Mucosa of rectum (tissue), 2 donors: ENCODE results near the gene CD28.
"Not testable (repeated sequence)": the region's sequence is repeated elsewhere in the genome, so short reads cannot be mapped to it uniquely, and the experiment has no call there.

ENCODE experiments used
- H3K27ac ChIP-seq, 2 donors: one replicate each; pipeline ENCODE4 v1.7.0; 2013; ENCODE audit warnings: inconsistent platforms in 2 of 2, low read depth in 2 of 2, low read length in 2 of 2
- H3K27me3 ChIP-seq, 2 donors: one replicate each; pipeline ENCODE4 v1.7.0; 2013; ENCODE audit warnings: low read length in 2 of 2; ENCODE audit not compliant: control insufficient read depth in 2 of 2, insufficient read depth in 2 of 2
- H3K36me3 ChIP-seq, 2 donors: one replicate each; pipeline ENCODE4 v1.7.0; 2013; ENCODE audit warnings: low read length in 2 of 2; ENCODE audit not compliant: control insufficient read depth in 2 of 2, insufficient read depth in 2 of 2
- H3K4me1 ChIP-seq, 2 donors: one replicate each; pipeline ENCODE4 v1.7.0; 2013; ENCODE audit warnings: low read length in 2 of 2, mild to moderate bottlenecking in 1 of 2; ENCODE audit not compliant: control insufficient read depth in 2 of 2, insufficient read depth in 2 of 2
- H3K4me3 ChIP-seq, 2 donors: one replicate each; pipeline ENCODE4 v1.7.0; 2013; ENCODE audit warnings: low read length in 2 of 2
- H3K9ac ChIP-seq, 2 donors: one replicate each; pipeline ENCODE4 v1.7.0; 2013; ENCODE audit warnings: low read length in 2 of 2, low read depth in 1 of 2, mild to moderate bottlenecking in 1 of 2
- H3K9me3 ChIP-seq, 2 donors: one replicate each; pipeline ENCODE4 v1.7.0; 2013; ENCODE audit warnings: low read length in 2 of 2; ENCODE audit not compliant: control insufficient read depth in 2 of 2
- donor health status: healthy.
- donor health status: Normal muscosa, but diverticular disease.

Gene CD28

GRCh38 chr2:203779477-203780073, 73.1 kb downstream of the CD28 start:
- H3K36me3 ChIP-seq, H3K9me3 ChIP-seq, H3K27ac ChIP-seq, H3K9ac ChIP-seq, H3K4me3 ChIP-seq, H3K27me3 ChIP-seq: not testable (repeated sequence)
- H3K4me1 ChIP-seq, result peaks cover 11 to 14% of the 10 kb centered on the region in 2 donors

- H3K9me3 ChIP-seq, result no peaks in the 10 kb centered on the region
- no peak overlapping the region for H3K4me3 ChIP-seq
- H3K27me3 ChIP-seq, result no peaks in the 10 kb centered on the region
- no peak overlapping the region for H3K27ac ChIP-seq
- H3K36me3 ChIP-seq, result no peaks in the 10 kb centered on the region
- no peak overlapping the region for H3K9ac ChIP-seq
- H3K4me1 ChIP-seq, result peaks cover 11 to 14% of the 10 kb centered on the region in 2 donors
These were observed 73.8 kb downstream of the CD28 start for GRCh38 chr2:203780231-203780630.

DNA sequence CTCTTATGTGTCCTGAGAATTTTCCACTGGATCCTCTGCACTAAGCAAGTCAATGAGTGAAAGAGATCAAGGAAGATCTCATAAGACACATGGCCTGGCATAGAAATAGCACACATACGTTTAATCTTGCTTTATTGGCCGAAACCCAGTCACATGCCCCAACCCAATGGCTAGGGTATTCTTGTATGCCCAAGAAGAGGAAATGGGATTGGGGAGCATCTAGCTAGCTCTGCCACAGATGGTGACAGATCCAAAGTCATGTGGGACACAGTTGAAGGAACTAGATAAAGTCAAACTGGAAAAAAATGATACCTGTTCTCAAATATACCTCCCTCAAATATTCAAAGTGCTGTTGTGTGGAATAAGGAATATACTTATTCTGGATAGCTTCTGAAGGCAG, 74.7 kb downstream of the CD28 start:
- Histone ChIP-seq H3K27me3 (no peaks in the 10 kb centered on the region), H3K27ac (no peak overlapping the region), H3K4me3 (no peak overlapping the region), H3K9ac (no peak overlapping the region), H3K9me3 (no peaks in the 10 kb centered on the region), H3K36me3 (no peaks in the 10 kb centered on the region), H3K4me1 (peaks cover 11 to 14% of the 10 kb centered on the region in 2 donors)

GRCh38 chr2:203782262-203782976, 76.0 kb downstream of the CD28 start:
- no peaks in the 10 kb centered on the region for H3K36me3 ChIP-seq
- peaks cover 11 to 14% of the 10 kb centered on the region in 2 donors for H3K4me1 ChIP-seq
- no peak overlapping the region for H3K27ac ChIP-seq
- H3K4me3 ChIP-seq, result no peak overlapping the region
- H3K9me3 ChIP-seq, result no peaks in the 10 kb centered on the region
- H3K9ac ChIP-seq, result no peak overlapping the region
- H3K27me3 ChIP-seq, result no peaks in the 10 kb centered on the region

DNA sequence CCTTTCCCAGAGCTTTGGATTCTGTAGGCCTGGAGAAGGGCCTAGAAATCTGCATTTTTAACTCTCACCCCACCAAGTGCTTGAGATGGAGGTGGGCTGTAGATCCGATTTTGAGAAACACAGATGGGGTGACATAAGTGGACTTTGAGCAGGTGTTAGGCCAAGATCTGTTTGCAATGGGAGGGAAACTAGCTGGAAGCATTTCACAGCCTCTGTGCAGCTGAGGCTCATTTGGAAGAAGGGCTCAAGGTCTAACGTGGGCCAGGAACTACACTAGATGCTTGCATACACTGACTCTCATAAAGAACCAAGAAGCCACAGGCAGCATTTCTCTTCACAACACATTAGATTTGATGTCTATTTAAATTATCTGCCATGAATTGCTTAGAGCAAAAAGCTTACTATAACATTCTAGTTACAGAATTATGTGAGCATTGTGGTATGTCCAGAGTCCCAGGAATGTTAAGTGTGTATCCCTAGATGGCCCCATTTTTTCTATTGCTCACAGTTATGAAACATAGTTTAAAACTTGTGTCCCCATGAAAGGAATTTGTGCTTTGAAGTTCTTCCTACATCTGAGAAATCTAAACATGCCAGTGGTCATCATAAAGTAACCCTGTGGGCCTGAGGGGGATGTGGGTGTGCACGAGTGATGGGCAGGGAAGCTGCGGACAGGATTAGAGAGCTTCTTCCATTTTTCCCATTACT, 77.2 kb downstream of the CD28 start:
- Histone ChIP-seq H3K9me3 (no peaks in the 10 kb centered on the region), H3K27me3 (no peaks in the 10 kb centered on the region), H3K4me1 (peaks cover 11 to 14% of the 10 kb centered on the region in 2 donors), H3K27ac (no peak overlapping the region), H3K36me3 (no peaks in the 10 kb centered on the region), H3K4me3 (no peak overlapping the region), H3K9ac (no peak overlapping the region)

DNA sequence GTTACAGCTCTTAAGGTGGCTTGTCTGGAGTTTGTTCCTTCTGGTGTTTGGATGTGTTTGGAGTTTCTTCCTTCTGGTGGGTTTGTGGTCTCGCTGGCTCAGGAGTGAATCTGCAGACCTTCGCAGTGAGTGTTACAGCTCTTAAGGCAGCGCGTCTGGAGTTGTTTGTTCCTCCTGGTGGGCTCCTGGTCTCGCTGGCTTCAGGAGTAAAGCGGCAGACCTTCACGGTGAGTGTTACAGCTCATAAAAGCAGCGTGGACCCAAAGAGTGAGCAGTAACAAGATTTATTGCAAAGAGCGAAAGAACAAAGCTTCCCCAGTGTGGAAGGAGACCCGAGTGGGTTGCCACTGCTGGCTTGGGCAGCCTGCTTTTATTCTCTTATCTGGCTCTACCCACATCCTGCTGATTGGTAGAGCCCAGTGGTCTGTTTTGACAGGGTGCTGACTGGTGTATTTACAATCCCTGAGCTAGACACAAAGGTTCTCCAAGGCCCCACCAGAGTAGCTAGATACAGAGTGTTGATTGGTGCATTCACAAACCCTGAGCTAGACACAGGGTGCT, 78.4 kb downstream of the CD28 start:
- not testable (repeated sequence) for H3K9ac ChIP-seq, H3K9me3 ChIP-seq, H3K4me3 ChIP-seq, H3K27ac ChIP-seq, H3K36me3 ChIP-seq, H3K27me3 ChIP-seq
- H3K4me1 ChIP-seq, result peaks cover 11 to 14% of the 10 kb centered on the region in 2 donors

GRCh38 chr2:203785391-203786110, 79.1 kb downstream of the CD28 start:
- not testable (repeated sequence) for H3K9me3 ChIP-seq, H3K36me3 ChIP-seq, H3K27me3 ChIP-seq, H3K9ac ChIP-seq, H3K4me3 ChIP-seq, H3K27ac ChIP-seq
- peaks cover 11 to 17% of the 10 kb centered on the region in 2 donors for H3K4me1 ChIP-seq

GRCh38 chr2:203786549-203787351, 80.3 kb downstream of the CD28 start:
- no peak overlapping the region for H3K4me3 ChIP-seq
- H3K9me3 ChIP-seq, result no peaks in the 10 kb centered on the region
- no peak overlapping the region for H3K9ac ChIP-seq
- H3K27ac ChIP-seq, result no peak overlapping the region
- H3K4me1 ChIP-seq, result peaks cover 11 to 17% of the 10 kb centered on the region in 2 donors
- H3K36me3 ChIP-seq, result no peaks in the 10 kb centered on the region
- H3K27me3 ChIP-seq, result no peaks in the 10 kb centered on the region

DNA sequence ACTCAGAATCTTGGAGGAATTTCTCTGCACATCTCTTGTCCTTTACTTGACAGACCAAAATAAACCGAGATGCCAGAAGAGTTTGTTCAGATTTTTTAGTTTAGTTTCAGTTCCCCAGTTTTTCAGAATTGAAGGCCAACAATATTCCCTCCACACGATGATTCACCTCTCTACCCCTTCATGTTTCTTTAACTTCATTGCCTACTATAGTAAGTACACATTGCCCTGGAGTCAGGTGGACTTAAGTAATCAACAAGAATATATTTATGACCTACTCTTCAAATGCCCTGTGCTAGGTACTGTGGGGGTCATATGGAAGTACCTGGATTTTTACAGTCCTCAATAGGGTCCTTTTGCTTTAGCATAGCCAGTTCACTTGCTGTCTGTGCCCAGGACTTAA, 81.5 kb downstream of the CD28 start:
- H3K36me3 ChIP-seq, result no peaks in the 10 kb centered on the region
- H3K9me3 ChIP-seq, result no peaks in the 10 kb centered on the region
- no peak overlapping the region for H3K27ac ChIP-seq
- H3K4me1 ChIP-seq, result peaks cover 5 to 14% of the 10 kb centered on the region in 2 donors
- no peaks in the 10 kb centered on the region for H3K27me3 ChIP-seq
- H3K9ac ChIP-seq, result no peak overlapping the region
- no peak overlapping the region for H3K4me3 ChIP-seq
